Colonic mucosa (tissue), 4 donors: ENCODE results near the gene SDK2. TPM values are rescaled to one million over a fixed set of nuclear protein-coding genes. Genes with fewer than 3 reads are reported as not detected.

Experiments
- DNase-seq: peaks from one replicate; pipeline ENCODE4 v3.0.0-alpha.2; 2020
- H3K27ac ChIP-seq: fragments of 200-600 bp; one replicate; pipeline ENCODE4 v1.8.0; 2021
- H3K27me3 ChIP-seq: fragments of 200-600 bp; one replicate; pipeline ENCODE4 v1.8.0; 2021
- H3K36me3 ChIP-seq: fragments of 200-600 bp; one replicate; pipeline ENCODE4 v1.8.0; 2021
- H3K4me1 ChIP-seq: fragments of 200-600 bp; one replicate; pipeline ENCODE4 v1.8.0; 2021; ENCODE audit warnings: mild to moderate bottlenecking
- H3K4me3 ChIP-seq: fragments of 200-600 bp; one replicate; pipeline ENCODE4 v1.8.0; 2021
- H3K9ac ChIP-seq, 2 donors: one replicate each; pipeline ENCODE4 v1.7.0; 2013; ENCODE audit warnings: control low read depth in 2 of 2, low read depth in 2 of 2, low read length in 2 of 2
- H3K9me3 ChIP-seq: fragments of 200-600 bp; one replicate; pipeline ENCODE4 v1.8.0; 2021
- CTCF ChIP-seq: fragments of 200-600 bp; IDR thresholded peaks from one replicate; pipeline ENCODE4 v1.8.0; 2022; ENCODE audit warnings: antibody characterized with exemption, mild to moderate bottlenecking
- intact Hi-C: fragments of 100-400 bp; cut with DNase I; formaldehyde crosslinking; loops from one replicate; pipeline ENCODE4 v1.14.1; 2022
- total RNA-seq, 2 donors: library from RNA; stranded (reverse); fragmentation: NEBNext Ultra II Directional in 1 of 2; extraction: Animal tissue kit (Norgen Biotek cat#: 25700) in 1 of 2; gene quantifications; one replicate each; pipeline ENCODE4 v1.2.1, GENCODE V29; 2021
- donor health status: healthy.
- donor health status: DM: no; HTN: no; CAD: no.
- donor health status: DM: no; HTN: no; CAD: no.

SDK2 gene
- total RNA-seq, 2 donors from 2014 or later = 0.94 to 1.2 TPM

- Histone ChIP-seq H3K4me3 (no peak overlapping the region), H3K27ac (no peak overlapping the region), H3K4me1 (no peaks in the 10 kb centered on the region), H3K36me3 (no peaks in the 10 kb centered on the region), H3K9me3 (no peaks in the 10 kb centered on the region), H3K27me3 (no peaks in the 10 kb centered on the region), H3K9ac (no peak overlapping the region)
- TF ChIP-seq CTCF = no peak
- intact Hi-C loops = no loop called here
- DNase-seq = no peak
Observed at GRCh38 chr17:73388578-73388905, 255.7 kb downstream of the SDK2 start.

- H3K36me3 ChIP-seq = no peaks in the 10 kb centered on the region
- no peak for TF ChIP-seq CTCF
- H3K27me3 ChIP-seq = no peaks in the 10 kb centered on the region
- H3K9me3 ChIP-seq = no peaks in the 10 kb centered on the region
- intact Hi-C loops = no loop called here
- no peak overlapping the region for H3K4me3 ChIP-seq
- H3K27ac ChIP-seq = no peak overlapping the region
- H3K9ac ChIP-seq = no peak overlapping the region
- DNase-seq = no peak
- no peaks in the 10 kb centered on the region for H3K4me1 ChIP-seq
Observed at GRCh38 chr17:73387746-73388577, 256.3 kb downstream of the SDK2 start.

- H3K4me1 ChIP-seq = no peaks in the 10 kb centered on the region
- no peak overlapping the region for H3K27ac ChIP-seq
- TF ChIP-seq CTCF = no peak
- no peaks in the 10 kb centered on the region for H3K27me3 ChIP-seq
- H3K9me3 ChIP-seq = no peaks in the 10 kb centered on the region
- DNase-seq = no peak
- no peaks in the 10 kb centered on the region for H3K36me3 ChIP-seq
- H3K9ac ChIP-seq = no peak overlapping the region
- no peak overlapping the region for H3K4me3 ChIP-seq
- intact Hi-C loops = no loop called here
Observed at GRCh38 chr17:73386561-73386960, 257.7 kb downstream of the SDK2 start.

DNA sequence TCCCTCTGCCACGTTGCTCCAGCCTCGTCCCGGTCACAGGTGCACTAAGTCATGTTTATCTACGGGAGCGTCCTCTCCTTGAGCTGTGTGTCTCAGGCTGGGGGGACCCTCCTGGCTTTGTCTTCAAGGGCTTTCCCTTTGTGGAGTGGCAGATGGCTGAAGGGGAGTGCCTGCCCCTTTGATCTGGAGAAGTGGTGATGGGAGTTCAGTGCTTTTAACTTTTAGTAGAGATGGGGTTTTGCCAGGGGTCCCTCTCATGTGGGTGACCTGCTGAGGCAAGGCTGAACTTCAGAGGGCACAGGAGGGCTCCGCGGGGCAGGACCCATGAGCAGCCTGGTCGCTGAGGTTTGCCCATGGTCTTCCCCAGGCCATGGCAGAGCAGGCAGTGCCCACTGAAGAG, 259.3 kb downstream of the SDK2 start:
- no peak for DNase-seq
- no peaks in the 10 kb centered on the region for H3K36me3 ChIP-seq
- no peaks in the 10 kb centered on the region for H3K27me3 ChIP-seq
- TF ChIP-seq CTCF = no peak
- no peaks in the 10 kb centered on the region for H3K4me1 ChIP-seq
- intact Hi-C loops = no loop called here
- H3K9me3 ChIP-seq = no peaks in the 10 kb centered on the region
- no peak overlapping the region for H3K4me3 ChIP-seq
- no peak overlapping the region for H3K27ac ChIP-seq
- no peak overlapping the region for H3K9ac ChIP-seq

GRCh38 chr17:73380439-73381106, 263.7 kb downstream of the SDK2 start:
- Histone ChIP-seq H3K9me3 (no peaks in the 10 kb centered on the region), H3K36me3 (no peaks in the 10 kb centered on the region), H3K27ac (no peak overlapping the region), H3K9ac (no peak overlapping the region), H3K4me3 (no peak overlapping the region), H3K27me3 (no peaks in the 10 kb centered on the region), H3K4me1 (no peaks in the 10 kb centered on the region)
- DNase-seq = no peak
- TF ChIP-seq CTCF = no peak
- intact Hi-C loops = no loop called here
